NCI-H1417 treated with DMSO at 0.1 percent for 48 hours (cell line): ENCODE data around the gene TEDC2.
"Not testable (repeated sequence)": the region's sequence is repeated elsewhere in the genome, so short reads cannot be mapped to it uniquely, and the experiment has no call there.

Source experiments
- DNase-seq: peaks from one replicate; lab custom pipeline; 2025; lab: John Stamatoyannopoulos, UW

TEDC2 gene

GRCh38 chr16:2437032-2437790 lies 22.7 kb upstream of the TEDC2 start:
- no peak for DNase-seq

- DNase-seq: no peak
Observed at GRCh38 chr16:2438121-2438520, 21.8 kb upstream of the TEDC2 start.

- no peak for DNase-seq
Observed at GRCh38 chr16:2439598-2439997, 20.3 kb upstream of the TEDC2 start.

GRCh38 chr16:2441143-2441804 lies 18.6 kb upstream of the TEDC2 start:
- not testable (repeated sequence) for DNase-seq

GRCh38 chr16:2443555-2443954 lies 16.4 kb upstream of the TEDC2 start:
- no peak for DNase-seq

GRCh38 chr16:2447920-2448583 lies 11.9 kb upstream of the TEDC2 start:
- DNase-seq: no peak

- no peak for DNase-seq
Observed at GRCh38 chr16:2449118-2449517, 10.8 kb upstream of the TEDC2 start.

GRCh38 chr16:2450535-2450934 lies 9.4 kb upstream of the TEDC2 start:
- DNase-seq: no peak

GRCh38 chr16:2450975-2451381 lies 8.9 kb upstream of the TEDC2 start:
- DNase-seq: no peak

- no peak for DNase-seq
Observed at GRCh38 chr16:2451851-2452320, 8.0 kb upstream of the TEDC2 start.

GRCh38 chr16:2452650-2453049 lies 7.3 kb upstream of the TEDC2 start:
- DNase-seq: no peak

GRCh38 chr16:2455081-2455845 lies 4.6 kb upstream of the TEDC2 start:
- no peak for DNase-seq

GRCh38 chr16:2456551-2457153 lies 3.3 kb upstream of the TEDC2 start:
- DNase-seq: no peak

GRCh38 chr16:2457267-2457666 lies 2.6 kb upstream of the TEDC2 start:
- DNase-seq: no peak

GRCh38 chr16:2457946-2458345 lies 2.0 kb upstream of the TEDC2 start:
- no peak for DNase-seq

GRCh38 chr16:2458887-2459646 lies 842 bp upstream of the TEDC2 start:
- no peak for DNase-seq

- DNase-seq: no peak
Observed at GRCh38 chr16:2460391-2460713, 443 bp downstream of the TEDC2 start.

GRCh38 chr16:2460916-2461315 lies 1.0 kb downstream of the TEDC2 start:
- no peak for DNase-seq

GRCh38 chr16:2462031-2462866 lies 2.3 kb downstream of the TEDC2 start:
- DNase-seq: no peak

GRCh38 chr16:2464333-2464732 lies 4.4 kb downstream of the TEDC2 start:
- no peak for DNase-seq
